Neural cell (in vitro differentiated cells): ENCODE data around the gene DPP7.
"Not testable (repeated sequence)": the region's sequence is repeated elsewhere in the genome, so short reads cannot be mapped to it uniquely, and the experiment has no call there.

Source experiments
- CTCF ChIP-seq: fragments of 450-650 bp; IDR thresholded peaks from 2 replicates; pipeline ENCODE4 v1.5.1; 2014; ENCODE audit warnings: antibody characterized with exemption, mild to moderate bottlenecking, moderate library complexity; ENCODE audit not compliant: poor library complexity, severe bottlenecking
- EP300 ChIP-seq: fragments of 450-650 bp; conservative IDR thresholded peaks from 2 replicates; pipeline ENCODE4 v1.6.1; 2014; ENCODE audit warnings: antibody characterized with exemption, mild to moderate bottlenecking, moderate library complexity; ENCODE audit not compliant: poor library complexity, severe bottlenecking
- EZH2 ChIP-seq: fragments of 200-600, 300-800 bp; shearing (Covaris generic), sonication (generic); IDR thresholded peaks from 2 replicates; pipeline ENCODE4 v1.6.1; 2014; ENCODE audit warnings: antibody characterized with exemption, low read length, borderline replicate concordance, mild to moderate bottlenecking; ENCODE audit not compliant: insufficient read depth, poor library complexity, severe bottlenecking
- MXI1 ChIP-seq: fragments of 450-650 bp; conservative IDR thresholded peaks from 2 replicates; pipeline ENCODE4 v1.6.1; 2014; ENCODE audit warnings: antibody characterized with exemption, mild to moderate bottlenecking; ENCODE audit not compliant: poor library complexity, severe bottlenecking
- POLR2AphosphoS5 ChIP-seq: IDR thresholded peaks from 2 replicates; pipeline ENCODE4 v1.6.1; 2012
- RAD21 ChIP-seq: fragments of 450-650 bp; conservative IDR thresholded peaks from 2 replicates; pipeline ENCODE4 v1.6.1; 2014; ENCODE audit warnings: antibody characterized with exemption, mild to moderate bottlenecking, moderate library complexity
- REST ChIP-seq: IDR thresholded peaks from 2 replicates; pipeline ENCODE4 v1.6.1; 2012; ENCODE audit warnings: borderline replicate concordance
- TAF1 ChIP-seq: IDR thresholded peaks from 2 replicates; pipeline ENCODE4 v1.6.1; 2012; ENCODE audit warnings: low read depth

GRCh38 chr9:137135154-137135553, 20.6 kb upstream of the DPP7 start:
- not testable (repeated sequence) for TF ChIP-seq POLR2AphosphoS5, CTCF, TAF1, EZH2, RAD21, EP300, REST, MXI1
